MM.1S (cell line): ENCODE measurements around the gene SLC25A24.

ENCODE experiments used
- DNase-seq: peaks from one replicate; pipeline ENCODE4 v3.0.0-alpha.2; 2015
- H2AFZ ChIP-seq: fragments of 300-600 bp; sonication (generic); 2 replicates; pipeline ENCODE4 v1.6.0; 2016; ENCODE audit warnings: antibody characterized with exemption, low read length
- H3F3A ChIP-seq: fragments of 300-600 bp; sonication (generic); 2 replicates; pipeline ENCODE4 v1.6.1; 2016; ENCODE audit warnings: mild to moderate bottlenecking, antibody characterized with exemption, low read length, moderate library complexity, mixed read lengths; ENCODE audit not compliant: insufficient read depth
- H3K27ac ChIP-seq: fragments of 300-600 bp; sonication (generic); 2 replicates; pipeline ENCODE4 v1.5.1; 2016; ENCODE audit warnings: mild to moderate bottlenecking, low read length
- H3K27me3 ChIP-seq: fragments of 300-600 bp; sonication (generic); replicated peaks from 2 replicates; pipeline ENCODE4 v1.6.0; 2016; ENCODE audit warnings: low read length; ENCODE audit not compliant: insufficient read depth
- H3K36me3 ChIP-seq: fragments of 300-600 bp; sonication (generic); replicated peaks from 2 replicates; pipeline ENCODE4 v1.6.1; 2016; ENCODE audit warnings: mild to moderate bottlenecking, low read length, mixed read lengths; ENCODE audit not compliant: insufficient read depth
- H3K4me1 ChIP-seq: fragments of 300-600 bp; sonication (generic); 2 replicates; pipeline ENCODE4 v1.6.1; 2016; ENCODE audit warnings: low read length, mixed read lengths
- H3K4me2 ChIP-seq: fragments of 300-600 bp; sonication (generic); 2 replicates; pipeline ENCODE4 v1.6.0; 2016; ENCODE audit warnings: low read depth, low read length
- H3K4me3 ChIP-seq: fragments of 300-600 bp; sonication (generic); 2 replicates; pipeline ENCODE4 v1.5.1; 2016; ENCODE audit warnings: low read length, mixed read lengths
- H3K79me2 ChIP-seq: fragments of 300-600 bp; sonication (generic); 2 replicates; pipeline ENCODE4 v1.6.1; 2016; ENCODE audit warnings: mixed run types, low read length, mixed read lengths
- H3K9ac ChIP-seq: fragments of 300-600 bp; sonication (generic); 2 replicates; pipeline ENCODE4 v1.6.1; 2016; ENCODE audit warnings: low read length, mixed read lengths
- H3K9me2 ChIP-seq: fragments of 300-600 bp; sonication (generic); replicated peaks from 2 replicates; pipeline ENCODE4 v1.6.1; 2016; ENCODE audit warnings: mild to moderate bottlenecking, low read length, mixed read lengths; ENCODE audit not compliant: insufficient read depth
- H3K9me3 ChIP-seq: fragments of 300-600 bp; sonication (generic); replicated peaks from 2 replicates; pipeline ENCODE4 v1.6.1; 2016; ENCODE audit warnings: mild to moderate bottlenecking, low read length, mixed read lengths; ENCODE audit not compliant: insufficient read depth
- H4K20me1 ChIP-seq: fragments of 300-600 bp; sonication (generic); 2 replicates; pipeline ENCODE4 v1.6.1; 2016; ENCODE audit warnings: mild to moderate bottlenecking, low read length, moderate library complexity, mixed read lengths; ENCODE audit not compliant: insufficient read depth
- EZH2 ChIP-seq: fragments of 300-600 bp; sonication (generic); optimal IDR thresholded peaks from 2 replicates; pipeline ENCODE3; 2017; ENCODE audit warnings: low read depth, mild to moderate bottlenecking, antibody characterized with exemption, low read length, mixed read lengths
- EZH2phosphoT487 ChIP-seq: fragments of 300-600 bp; sonication (generic); IDR thresholded peaks from 2 replicates; pipeline ENCODE4 v1.6.1; 2018; ENCODE audit warnings: antibody characterized with exemption, low read length
- TF ChIP-seq, protein P1 (sequence below): fragments of 300-600 bp; sonication (generic); IDR thresholded peaks from 2 replicates; pipeline ENCODE4 v1.5.1; 2016; ENCODE audit warnings: antibody characterized with exemption, low read length, mixed read lengths

Gene SLC25A24

DNA sequence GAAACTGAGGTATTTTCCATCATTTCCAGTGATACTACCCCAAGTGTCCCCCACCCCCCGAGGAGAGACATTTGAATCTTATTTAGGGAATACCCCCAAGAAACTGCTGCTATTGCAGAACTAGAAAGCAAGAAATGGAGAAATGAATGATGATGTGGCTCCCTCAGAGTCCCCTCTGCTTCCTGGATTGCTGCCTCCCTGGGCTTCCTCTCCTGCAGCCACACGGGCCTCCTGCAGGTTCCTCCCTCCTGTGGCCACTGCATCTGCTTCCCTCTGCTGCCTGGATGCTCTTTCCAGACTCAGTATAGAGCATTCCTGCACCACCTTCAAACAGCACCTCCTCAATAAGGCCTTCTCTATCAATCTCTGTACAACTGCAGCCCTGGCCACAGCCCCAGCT is 69.3 kb downstream of the SLC25A24 start:
- Histone ChIP-seq H3F3A (no peaks in the 10 kb centered on the region), H3K4me1 (no peaks in the 10 kb centered on the region), H3K27me3 (no peaks in the 10 kb centered on the region), H3K27ac (no peak overlapping the region), H4K20me1 (no peaks in the 10 kb centered on the region), H3K4me2 (no peak overlapping the region), H3K9me3 (no peaks in the 10 kb centered on the region), H3K9me2 (no peaks in the 10 kb centered on the region), H3K9ac (no peak overlapping the region), H3K4me3 (no peak overlapping the region), H3K79me2 (no peaks in the 10 kb centered on the region), H2AFZ (no peak overlapping the region), H3K36me3 (no peaks in the 10 kb centered on the region)
- TF ChIP-seq, protein P1, sequence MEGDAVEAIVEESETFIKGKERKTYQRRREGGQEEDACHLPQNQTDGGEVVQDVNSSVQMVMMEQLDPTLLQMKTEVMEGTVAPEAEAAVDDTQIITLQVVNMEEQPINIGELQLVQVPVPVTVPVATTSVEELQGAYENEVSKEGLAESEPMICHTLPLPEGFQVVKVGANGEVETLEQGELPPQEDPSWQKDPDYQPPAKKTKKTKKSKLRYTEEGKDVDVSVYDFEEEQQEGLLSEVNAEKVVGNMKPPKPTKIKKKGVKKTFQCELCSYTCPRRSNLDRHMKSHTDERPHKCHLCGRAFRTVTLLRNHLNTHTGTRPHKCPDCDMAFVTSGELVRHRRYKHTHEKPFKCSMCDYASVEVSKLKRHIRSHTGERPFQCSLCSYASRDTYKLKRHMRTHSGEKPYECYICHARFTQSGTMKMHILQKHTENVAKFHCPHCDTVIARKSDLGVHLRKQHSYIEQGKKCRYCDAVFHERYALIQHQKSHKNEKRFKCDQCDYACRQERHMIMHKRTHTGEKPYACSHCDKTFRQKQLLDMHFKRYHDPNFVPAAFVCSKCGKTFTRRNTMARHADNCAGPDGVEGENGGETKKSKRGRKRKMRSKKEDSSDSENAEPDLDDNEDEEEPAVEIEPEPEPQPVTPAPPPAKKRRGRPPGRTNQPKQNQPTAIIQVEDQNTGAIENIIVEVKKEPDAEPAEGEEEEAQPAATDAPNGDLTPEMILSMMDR, result no peak
- TF ChIP-seq EZH2phosphoT487 (no peak), EZH2 (no peak)
- no peak for DNase-seq

DNA sequence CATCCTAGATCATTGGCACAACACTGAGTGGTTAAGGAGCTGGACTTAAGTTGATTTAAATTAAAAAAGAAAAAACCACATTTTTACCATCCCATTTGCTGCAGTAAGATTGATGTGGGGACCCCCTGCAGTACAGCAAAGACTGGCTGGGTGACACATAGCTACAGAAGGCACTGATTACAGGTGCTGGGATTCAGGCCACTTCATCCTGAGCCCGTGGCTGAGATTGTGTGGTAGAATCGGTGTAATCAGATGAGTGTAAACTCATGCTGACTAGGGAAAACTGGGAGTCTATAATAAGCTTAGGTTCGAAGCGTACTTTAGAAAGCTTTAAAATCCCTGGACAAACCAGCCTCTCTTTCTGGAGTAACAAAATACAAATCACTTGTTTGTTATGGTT is 70.1 kb downstream of the SLC25A24 start:
- H3K27ac ChIP-seq, result no peak overlapping the region
- H3K4me2 ChIP-seq, result no peak overlapping the region
- DNase-seq, result no peak
- no peaks in the 10 kb centered on the region for H3K27me3 ChIP-seq
- H3K36me3 ChIP-seq, result no peaks in the 10 kb centered on the region
- H3F3A ChIP-seq, result no peaks in the 10 kb centered on the region
- no peak overlapping the region for H3K9ac ChIP-seq
- H3K9me3 ChIP-seq, result no peaks in the 10 kb centered on the region
- H4K20me1 ChIP-seq, result no peaks in the 10 kb centered on the region
- TF ChIP-seq EZH2 (no peak), EZH2phosphoT487 (no peak)
- TF ChIP-seq, protein P1, result no peak
- H3K4me1 ChIP-seq, result no peaks in the 10 kb centered on the region
- H3K4me3 ChIP-seq, result no peak overlapping the region
- H2AFZ ChIP-seq, result no peak overlapping the region
- H3K9me2 ChIP-seq, result no peaks in the 10 kb centered on the region
- H3K79me2 ChIP-seq, result no peaks in the 10 kb centered on the region

DNA sequence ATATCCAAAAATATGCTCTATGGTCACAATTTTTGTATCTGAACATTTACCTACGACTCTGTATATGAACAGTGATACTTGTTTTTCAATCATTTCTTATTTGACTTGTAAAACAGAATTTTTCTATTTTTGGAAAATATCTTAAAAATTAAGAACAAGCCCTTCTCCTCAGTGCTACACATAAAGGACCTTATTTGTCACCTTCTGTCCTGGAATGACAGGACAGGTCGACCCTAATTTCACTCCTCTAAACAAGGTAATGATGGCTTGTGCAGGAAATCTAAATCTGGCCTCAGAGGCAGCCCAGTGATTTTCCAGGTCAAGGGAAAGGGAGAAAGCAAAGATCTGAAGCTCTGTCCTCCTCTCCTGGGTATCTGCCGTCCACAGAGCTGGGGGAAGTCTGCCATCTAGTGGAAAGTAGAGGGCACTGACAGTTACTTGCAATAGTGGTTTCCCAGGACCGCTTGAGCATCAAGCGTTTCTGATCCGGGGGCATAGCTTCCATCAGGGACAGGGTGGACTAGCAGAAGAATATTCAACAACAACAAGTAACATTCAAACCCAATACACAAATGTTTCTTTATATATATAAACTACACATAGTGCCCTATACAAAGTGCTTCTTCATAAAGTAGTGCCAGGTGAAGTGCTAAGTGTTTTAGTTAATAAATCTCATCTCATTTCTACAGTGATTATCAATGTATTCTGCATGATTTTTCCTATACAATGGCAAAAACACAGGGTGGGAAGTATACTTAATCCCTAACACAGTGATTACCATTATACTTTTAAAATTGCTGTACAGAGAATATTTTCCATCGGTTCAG is 74.6 kb downstream of the SLC25A24 start:
- Histone ChIP-seq H3K36me3 (no peaks in the 10 kb centered on the region), H3K4me2 (no peak overlapping the region), H3F3A (no peaks in the 10 kb centered on the region), H3K4me3 (no peak overlapping the region), H4K20me1 (no peaks in the 10 kb centered on the region), H3K27ac (no peak overlapping the region), H2AFZ (no peak overlapping the region), H3K27me3 (no peaks in the 10 kb centered on the region), H3K4me1 (0 out of 2 replicates have a peak, but pooled peaks cover 1% of the 10 kb centered on the region), H3K9me3 (no peaks in the 10 kb centered on the region), H3K9ac (no peak overlapping the region), H3K79me2 (no peaks in the 10 kb centered on the region), H3K9me2 (no peaks in the 10 kb centered on the region)
- DNase-seq, result peak; percentile 44
- TF ChIP-seq EZH2phosphoT487 (no peak), EZH2 (no peak)
- TF ChIP-seq, protein P1, result peak; percentile 65
